Ectodermal cell (in vitro differentiated cells): Measurements from ENCODE around the gene RBBP5.

ENCODE experiments used
- H3K27ac ChIP-seq: 2 replicates; pipeline ENCODE4 v1.7.0; 2013; ENCODE audit warnings: mild to moderate bottlenecking, low read depth, low read length; ENCODE audit not compliant: insufficient read depth, poor library complexity, severe bottlenecking
- H3K27me3 ChIP-seq: 2 replicates; pipeline ENCODE4 v1.7.0; 2013; ENCODE audit warnings: mild to moderate bottlenecking, low read length; ENCODE audit not compliant: insufficient read depth, control insufficient read depth, poor library complexity, severe bottlenecking
- H3K36me3 ChIP-seq: one replicate; pipeline ENCODE4 v1.7.0; 2013; ENCODE audit warnings: low read length; ENCODE audit not compliant: control insufficient read depth, insufficient read depth
- H3K4me1 ChIP-seq: one replicate; pipeline ENCODE4 v1.7.0; 2013; ENCODE audit warnings: low read length; ENCODE audit not compliant: control insufficient read depth, insufficient read depth
- H3K4me3 ChIP-seq: 2 replicates; pipeline ENCODE4 v1.7.0; 2013; ENCODE audit warnings: low read depth, low read length, control low read depth; ENCODE audit not compliant: insufficient read depth
- H3K9me3 ChIP-seq: 2 replicates; pipeline ENCODE4 v1.7.0; 2013; ENCODE audit warnings: mild to moderate bottlenecking, low read length, moderate library complexity; ENCODE audit not compliant: control insufficient read depth
- WGBS, 2 experiments: methylation state at CpG; one replicate each; pipeline ENCODE4 v1.1.7; 2013; ENCODE audit warnings: missing lambda C conversion rate in 2 of 2; 5-methylcytosine and 5-hydroxymethylcytosine counted together

The RBBP5 gene

GRCh38 chr1:205041001-205041715 lies 80.6 kb downstream of the RBBP5 start:
- WGBS, 2 experiments: 77 to 81% methylated on average over 4 of the region's 4 CpGs
- Histone ChIP-seq H3K27me3 (peaks cover 59% of the 10 kb centered on the region), H3K27ac (no peak overlapping the region), H3K4me3 (no peak overlapping the region), H3K36me3 (no peaks in the 10 kb centered on the region), H3K9me3 (no peaks in the 10 kb centered on the region), H3K4me1 (peaks cover 22% of the 10 kb centered on the region)

DNA sequence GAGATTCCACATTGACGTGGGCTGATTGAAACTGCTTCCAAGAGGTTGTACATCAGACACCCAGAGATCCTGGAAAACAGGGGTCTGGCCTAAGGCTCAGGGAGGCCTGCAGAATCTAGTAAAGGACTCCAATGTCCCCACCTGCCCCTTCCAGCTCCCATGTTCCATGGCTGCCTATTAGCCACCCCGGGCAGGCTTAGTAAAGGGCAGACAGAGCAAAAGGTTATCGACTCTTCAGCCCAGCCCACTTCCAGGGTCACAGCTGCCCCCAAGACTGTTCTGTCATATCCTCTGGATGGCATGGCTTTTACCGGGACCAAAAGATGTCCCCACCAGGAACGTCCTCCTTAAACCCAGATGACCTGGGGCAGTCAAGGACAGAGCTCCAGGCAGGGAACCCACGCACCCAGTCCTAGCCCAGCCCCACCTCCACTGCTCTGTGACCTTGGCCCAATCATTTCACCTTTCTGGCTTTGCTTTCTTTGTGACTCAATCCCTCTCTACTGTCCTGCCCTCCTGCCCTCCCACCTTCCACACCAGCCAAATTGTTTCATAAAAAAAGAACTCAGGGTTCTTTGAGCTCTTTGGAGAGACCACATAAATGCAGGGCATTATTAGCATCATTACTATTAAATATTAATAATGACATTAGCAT lies 83.5 kb downstream of the RBBP5 start:
- Histone ChIP-seq H3K27ac (no peak overlapping the region), H3K36me3 (no peaks in the 10 kb centered on the region), H3K9me3 (no peaks in the 10 kb centered on the region), H3K4me3 (no peak overlapping the region), H3K27me3 (peaks cover 31% of the 10 kb centered on the region), H3K4me1 (peaks cover 2% of the 10 kb centered on the region)
- 89 to 90% methylated on average over 6 of the region's 6 CpGs for WGBS, 2 experiments

GRCh38 chr1:205037539-205037938 lies 84.2 kb downstream of the RBBP5 start:
- 93 to 96% methylated on average over 9 of the region's 9 CpGs for WGBS, 2 experiments
- no peak overlapping the region for H3K27ac ChIP-seq
- no peaks in the 10 kb centered on the region for H3K4me1 ChIP-seq
- no peak overlapping the region for H3K4me3 ChIP-seq
- H3K36me3 ChIP-seq: no peaks in the 10 kb centered on the region
- no peaks in the 10 kb centered on the region for H3K9me3 ChIP-seq
- peaks cover 23% of the 10 kb centered on the region for H3K27me3 ChIP-seq
